HepG2 (cell line): ENCODE measurements around the gene CFAP73. TPM values are rescaled to one million over a fixed set of nuclear protein-coding genes. Genes with fewer than 3 reads are reported as not detected.

Experiments used
- ATAC-seq: fragments of 200-7000 bp; cut with Tn5 transposase; 3 replicates; pipeline ENCODE4 v1.9.1; 2020; ENCODE audit warnings: mild to moderate bottlenecking, moderate library complexity
- BruUV-seq: library from RNA; stranded (reverse); fragments of 400-500 nt; replicated peaks from 2 replicates; lab custom pipeline; 2021; lab: Mats Ljungman, UMichigan
- CTCF ChIA-PET: fragments of 300-600 bp; formaldehyde crosslinking; extraction: SDS; loops from one replicate; lab custom pipeline; 2021; ENCODE audit warnings: low total read pairs, inconsistent platforms, low intra/inter-chr PET ratio; lab: Yijun Ruan, JAX
- POLR2A ChIA-PET: fragments of 350-600 bp; sonication (Branson Sonifier 250); formaldehyde crosslinking; loops from one replicate; lab custom pipeline; 2020; ENCODE audit warnings: antibody characterized with exemption, inconsistent platforms; lab: Yijun Ruan, JAX
- DNase-seq: peaks from one replicate; pipeline ENCODE4 v3.0.0-alpha.2; 2015; ENCODE audit warnings: low spot score
- FAIRE-seq: peaks from 3 replicates; lab custom pipeline; 2011; peaks lifted over from hg19 to GRCh38; lab: Jason Lieb, UNC
- H2AFZ ChIP-seq: one replicate; pipeline ENCODE4 v1.6.1; 2011; ENCODE audit warnings: low read length, inconsistent platforms
- H3K27ac ChIP-seq: fragments of 300-600 bp; 3 replicates; pipeline ENCODE4 v1.8.0; 2011; ENCODE audit warnings: mixed run types, mild to moderate bottlenecking, mixed read lengths, low read length, inconsistent platforms; ENCODE audit not compliant: insufficient read depth; ENCODE audit errors: extremely low read length
- H3K27me3 ChIP-seq, 2 experiments: fragments of 200-600 bp in 1 of 2; 2 replicates in 1 of 2; 3 replicates in 1 of 2; pipeline versions ENCODE4 v1.6.0 to v1.8.0; 2011; ENCODE audit warnings: low read length in 2 of 2, mild to moderate bottlenecking in 2 of 2, moderate library complexity in 2 of 2, inconsistent platforms in 1 of 2; ENCODE audit not compliant: insufficient read depth in 2 of 2, control insufficient read depth in 1 of 2
- H3K36me3 ChIP-seq, 2 experiments: fragments of 200-600 bp in 1 of 2; replicated peaks in 1 of 2; 2 replicates in 1 of 2; 3 replicates in 1 of 2; pipeline versions ENCODE4 v1.5.1 to v1.8.0; 2011; ENCODE audit warnings: low read length in 2 of 2, inconsistent platforms in 1 of 2; ENCODE audit not compliant: insufficient read depth in 2 of 2, control insufficient read depth in 1 of 2
- H3K4me1 ChIP-seq: 2 replicates; pipeline ENCODE4 v1.5.1; 2012; ENCODE audit warnings: low read length, inconsistent platforms; ENCODE audit not compliant: insufficient read depth
- H3K4me2 ChIP-seq: 2 replicates; pipeline ENCODE4 v1.6.0; 2011; ENCODE audit warnings: low read depth, low read length, inconsistent platforms
- H3K4me3 ChIP-seq, 3 experiments: fragments of 200-600 bp in 1 of 3; sonication (generic), shearing (Covaris generic) in 1 of 3; replicated peaks in 1 of 3; 2 replicates each; pipeline ENCODE4 v1.5.1; 2011 to 2016; ENCODE audit warnings: low read length in 3 of 3, inconsistent platforms in 2 of 3, low read depth in 2 of 3, mild to moderate bottlenecking in 2 of 3, control low read depth in 1 of 3, mixed read lengths in 1 of 3; ENCODE audit not compliant: insufficient read depth in 1 of 3
- H3K79me2 ChIP-seq: one replicate; pipeline ENCODE4 v1.6.1; 2011; ENCODE audit warnings: low read length, inconsistent platforms; ENCODE audit not compliant: insufficient read depth
- H3K9ac ChIP-seq: 2 replicates; pipeline ENCODE4 v1.6.0; 2011; ENCODE audit warnings: mild to moderate bottlenecking, low read depth, low read length, inconsistent platforms; ENCODE audit not compliant: insufficient read depth
- H3K9me3 ChIP-seq: 2 replicates; pipeline ENCODE4 v1.5.1; 2012; ENCODE audit warnings: mild to moderate bottlenecking, low read length
- H4K20me1 ChIP-seq: 2 replicates; pipeline ENCODE4 v1.6.0; 2011; ENCODE audit warnings: inconsistent platforms, mild to moderate bottlenecking, low read length, moderate library complexity; ENCODE audit not compliant: insufficient read depth
- GZF1 ChIP-seq: sonication (generic); formaldehyde crosslinking; IDR thresholded peaks from 2 replicates; pipeline ENCODE4 v1.5.1; 2020; ENCODE audit warnings: mild to moderate bottlenecking, missing genetic modification reagents
- TBX2 ChIP-seq: sonication (generic); formaldehyde crosslinking; IDR thresholded peaks from 2 replicates; pipeline ENCODE4 v1.5.0; 2020; ENCODE audit warnings: missing genetic modification reagents, mild to moderate bottlenecking, borderline replicate concordance
- ZNF441 ChIP-seq: sonication (generic); formaldehyde crosslinking; IDR thresholded peaks from 2 replicates; pipeline ENCODE4 v1.7.0; 2021; ENCODE audit warnings: missing genetic modification reagents, borderline replicate concordance
- ZNF770 ChIP-seq: sonication (generic); formaldehyde crosslinking; IDR thresholded peaks from 2 replicates; pipeline ENCODE4 v1.5.0; 2020; ENCODE audit warnings: mild to moderate bottlenecking, missing genetic modification reagents
- WGBS: methylation state at CpG from one replicate; pipeline ENCODE4 v1.1.6; 2017; ENCODE audit warnings: low lambda C conversion rate; 5-methylcytosine and 5-hydroxymethylcytosine counted together
- in situ Hi-C: cut with HindIII; loops from 2 replicates; pipeline ENCODE4 v1.10.0; 2017; ENCODE audit warnings: low pct_unique_long_range_greater_than_20kb; ENCODE audit not compliant: extremely low pct_ligation_motif_present
- intact Hi-C: fragments of 100-400 bp; cut with micrococcal nuclease; formaldehyde crosslinking; loops from one replicate; pipeline ENCODE4 v1.10.0; 2022; ENCODE audit not compliant: unreplicated experiment
- polyA plus RNA-seq, 8 experiments: library from polyadenylated mRNA; depleted of rRNA in 3 of 8; stranded (reverse) in 7 of 8; unstranded in 1 of 8; fragments of >200 nt; fragmentation: Illumina TruSeq in 4 of 8; extraction: Trizol in 4 of 8; gene quantifications; 2 replicates each; pipeline versions ENCODE4 v1.2.1 to v1.2.3, GENCODE V29; 2011 to 2016; ENCODE audit warnings: low read depth in 4 of 8, missing spikeins in 1 of 8, mixed read lengths in 1 of 8; ENCODE audit not compliant: insufficient read depth in 1 of 8
- total RNA-seq, 5 experiments: library from RNA; depleted of rRNA; stranded (reverse); fragments of >200 nt; fragmentation: Illumina TruSeq; extraction: Trizol; gene quantifications; 2 replicates each; pipeline ENCODE4 v1.2.3, GENCODE V29; 2016; ENCODE audit warnings: low read depth in 1 of 5

CFAP73 gene
- total and polyA plus RNA-seq, 2 of the 13 experiments (the other 11 are each of a cell fraction or from before 2014, with no cell fraction given) = not detected

- Histone ChIP-seq H3K79me2 (no peaks in the 10 kb centered on the region), H3K36me3 (no peaks in the 10 kb centered on the region), H3K27ac (no peak overlapping the region), H3K9me3 (no peaks in the 10 kb centered on the region), H3K9ac (no peak overlapping the region), H3K4me1 (peaks cover 11% of the 10 kb centered on the region), H3K4me2 (no peak overlapping the region), H4K20me1 (no peaks in the 10 kb centered on the region), H2AFZ (no peak overlapping the region), H3K4me3 (no peak overlapping the region), H3K27me3 (peaks cover 2 to 14% of the 10 kb centered on the region in 2 experiments; a peak in 4 of 5 replicates)
- in situ Hi-C loops (no loop called here), intact Hi-C loops (no loop called here)
- no peak for ATAC-seq
- FAIRE-seq = no peak
- no peak for DNase-seq
- WGBS = no CpG with 5 or more reads among the region's 3 CpGs
- no peak for TF ChIP-seq TBX2 (CRISPR knock-in tag)
- TF ChIP-seq ZNF441 (CRISPR knock-in tag) = no peak
- POLR2A ChIA-PET = no interaction called here
- CTCF ChIA-PET = no interaction called here
- no TSS peak for BruUV-seq
These were observed 10.7 kb upstream of the CFAP73 start for GRCh38 chr12:113138826-113139225.

GRCh38 chr12:113140706-113141105 lies 8.8 kb upstream of the CFAP73 start:
- no peaks in the 10 kb centered on the region for H3K79me2 ChIP-seq
- peaks cover 11% of the 10 kb centered on the region for H3K4me1 ChIP-seq
- intact Hi-C loops (no loop called here), in situ Hi-C loops (no loop called here)
- no peak overlapping the region for H2AFZ ChIP-seq
- FAIRE-seq (no peak), ATAC-seq (0 out of 3 replicates have a peak, but pooled peaks have one; percentile 19), DNase-seq (no peak)
- TF ChIP-seq GZF1 (CRISPR knock-in tag) (no peak), ZNF770 (CRISPR knock-in tag) (0 out of 2 replicates have a peak, but pooled peaks have one; percentile 24)
- no peak overlapping the region for H3K9ac ChIP-seq
- H4K20me1 ChIP-seq = no peaks in the 10 kb centered on the region
- H3K27me3 ChIP-seq = peaks cover 2 to 14% of the 10 kb centered on the region in 2 experiments; a peak in 4 of 5 replicates
- peak overlapping the region; percentile 12; the same call in 1 of the 2 replicates for H3K4me2 ChIP-seq
- no peak overlapping the region for H3K27ac ChIP-seq
- BruUV-seq = no TSS peak
- CTCF ChIA-PET = no interaction called here
- H3K9me3 ChIP-seq = no peaks in the 10 kb centered on the region
- POLR2A ChIA-PET = interaction anchor here (0.6 kb wide), 1 partner anchor 12 kb away, joined by 3 read pairs; no protein-coding TSS in a partner anchor
- no peaks in the 10 kb centered on the region for H3K36me3 ChIP-seq
- 18% methylated on average over 7 of the region's 7 CpGs for WGBS
- H3K4me3 ChIP-seq = 0 out of 6 replicates have a peak overlapping the region, but pooled peaks of 1 of the 3 experiments have one; percentile 10
